C4-2B (cell line): ENCODE data around the gene DQX1.

Experiments
- H3K27ac ChIP-seq: fragments of 450-650 bp; 2 replicates; pipeline ENCODE4 v1.5.1; 2017
- CTCF ChIP-seq: fragments of 450-650 bp; conservative IDR thresholded peaks from 2 replicates; pipeline ENCODE4 v1.5.1; 2017; ENCODE audit warnings: mild to moderate bottlenecking
- ZFX ChIP-seq: fragments of 450-650 bp; IDR thresholded peaks from 2 replicates; pipeline ENCODE4 v1.6.1; 2017

DQX1 gene

GRCh38 chr2:74503506-74504475 lies 22.2 kb downstream of the DQX1 start:
- TF ChIP-seq ZFX (no peak), CTCF (no peak)
- H3K27ac ChIP-seq = no peak overlapping the region

GRCh38 chr2:74502720-74503505 lies 23.1 kb downstream of the DQX1 start:
- TF ChIP-seq ZFX (no peak), CTCF (no peak)
- no peak overlapping the region for H3K27ac ChIP-seq

DNA sequence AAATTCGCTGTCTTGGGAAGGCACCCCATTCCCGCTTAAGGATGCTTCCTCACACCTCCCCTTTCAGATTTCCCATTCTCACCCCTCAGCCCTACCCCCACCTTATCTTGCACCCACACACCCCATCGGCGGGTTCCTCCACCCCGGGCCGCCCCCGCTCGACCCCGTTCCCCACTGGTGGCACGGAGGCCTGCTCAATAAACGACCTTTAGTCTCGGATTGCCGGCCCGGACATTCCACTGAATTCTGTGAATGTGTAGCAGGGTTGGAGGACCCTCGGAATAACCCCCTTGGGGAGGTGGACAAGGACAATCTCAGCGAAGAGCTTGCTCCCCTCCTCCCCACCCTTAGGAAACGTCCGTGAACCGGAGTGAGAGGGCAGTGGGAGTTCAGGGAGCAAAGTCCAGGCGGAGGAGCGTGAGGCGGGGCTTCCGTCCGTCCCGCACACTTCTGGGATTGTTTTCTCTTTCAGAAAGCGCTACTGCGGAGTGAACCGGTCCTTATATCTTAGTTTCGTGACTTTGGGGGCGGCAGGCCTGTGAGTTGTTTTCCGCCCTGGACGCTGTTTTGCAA lies 23.8 kb downstream of the DQX1 start:
- TF ChIP-seq CTCF = no peak
- no peak for TF ChIP-seq ZFX
- no peak overlapping the region for H3K27ac ChIP-seq

DNA sequence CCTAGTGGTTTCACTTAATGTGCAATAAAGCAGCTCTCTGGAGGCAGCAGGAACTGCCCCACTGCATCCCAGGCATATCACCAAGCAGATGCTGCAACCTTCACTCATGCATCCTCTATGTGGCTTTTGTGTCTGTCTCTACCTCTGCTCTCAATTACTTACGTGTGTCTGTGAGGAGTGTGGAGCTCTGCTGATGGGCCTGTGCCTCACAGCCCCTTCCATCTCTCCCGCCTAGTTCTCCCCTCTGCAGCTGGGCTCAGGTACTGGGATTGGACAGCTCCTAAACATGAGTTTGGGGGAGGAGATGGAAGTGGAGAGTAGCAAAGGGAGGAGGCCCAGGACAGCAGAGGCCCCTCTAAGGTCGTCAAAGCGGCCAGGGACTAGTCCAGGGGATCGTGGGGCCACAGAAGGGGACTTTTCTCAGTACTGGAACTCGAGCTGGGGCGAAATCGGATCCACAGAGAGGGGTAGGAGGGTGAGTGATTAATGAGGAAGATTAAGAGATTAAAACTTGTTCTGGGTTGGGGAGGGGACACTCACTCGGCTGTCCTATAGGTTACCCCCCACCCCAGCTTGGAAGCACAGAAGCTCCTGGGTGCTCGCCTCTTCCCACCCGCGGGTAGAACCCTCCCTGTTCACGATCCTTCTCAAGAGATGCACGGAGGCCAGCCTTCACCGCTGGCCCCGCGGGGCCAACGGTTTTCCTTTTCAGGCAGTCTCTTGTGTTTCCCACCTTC lies 24.5 kb downstream of the DQX1 start:
- no peak for TF ChIP-seq CTCF
- TF ChIP-seq ZFX = no peak
- H3K27ac ChIP-seq = no peak overlapping the region

DNA sequence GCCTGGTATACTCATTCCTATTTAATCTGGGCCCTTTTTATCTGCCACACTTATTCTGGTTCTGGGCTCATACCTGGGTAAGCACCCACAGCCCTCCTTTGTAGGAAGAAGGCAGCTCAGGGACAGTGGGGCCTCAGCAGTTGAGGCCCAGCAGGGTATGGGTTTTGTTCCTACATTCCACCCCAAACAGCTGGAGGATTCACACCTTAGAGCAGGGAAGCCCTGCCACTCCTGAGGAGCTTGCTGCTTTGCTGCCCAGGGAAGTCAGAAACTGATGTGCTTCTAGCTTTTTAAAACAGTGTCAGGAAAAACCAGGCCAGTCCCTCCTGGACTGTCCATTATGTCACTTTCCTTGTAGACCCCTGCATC lies 25.5 kb downstream of the DQX1 start:
- H3K27ac ChIP-seq = no peak overlapping the region

More for the DNA sequence above, 25.5 kb downstream of the DQX1 start:
- no peak for TF ChIP-seq CTCF
- no peak for TF ChIP-seq ZFX
